H1 (cell line): ENCODE data around the gene TBC1D16. TPM values are rescaled to one million over a fixed set of nuclear protein-coding genes. Genes with fewer than 3 reads are reported as not detected.
"Not testable (repeated sequence)": the region's sequence is repeated elsewhere in the genome, so short reads cannot be mapped to it uniquely, and the experiment has no call there.

Experiments used
- CTCF ChIA-PET: fragments of 300-600 bp; sonication (Branson Sonifier 250); formaldehyde crosslinking; loops from one replicate; lab custom pipeline; 2021; ENCODE audit not compliant: partially characterized antibody; lab: Charles Lee
- POLR2A ChIA-PET: fragments of 300-600 bp; sonication (Branson Sonifier 250); formaldehyde crosslinking; loops from one replicate; lab custom pipeline; 2021; ENCODE audit warnings: inconsistent platforms; ENCODE audit not compliant: partially characterized antibody; lab: Charles Lee
- DNase-seq, 2 experiments: peaks; one replicate each; pipeline versions ENCODE4 v3.0.0 to v3.0.0-alpha.2; 2010 to 2022; ENCODE audit warnings: low spot score in 2 of 2, low read depth in 1 of 2, mixed read lengths in 1 of 2
- FAIRE-seq: peaks from 2 replicates; lab custom pipeline; 2011; peaks lifted over from hg19 to GRCh38; lab: Jason Lieb, UNC
- H2AFZ ChIP-seq: 2 replicates; pipeline ENCODE4 v1.8.1; 2012; ENCODE audit warnings: low read length, inconsistent platforms
- H2AK5ac ChIP-seq: 2 replicates; pipeline ENCODE4 v1.6.1; 2013; ENCODE audit warnings: low read depth, low read length
- H2BK120ac ChIP-seq: replicated peaks from 2 replicates; pipeline ENCODE3; 2013; ENCODE audit warnings: low read depth, low read length, inconsistent platforms
- H2BK12ac ChIP-seq: 2 replicates; pipeline ENCODE4 v1.6.1; 2013; ENCODE audit warnings: low read depth, low read length
- H2BK15ac ChIP-seq: 2 replicates; pipeline ENCODE4 v1.6.1; 2013; ENCODE audit warnings: low read length
- H2BK20ac ChIP-seq: 2 replicates; pipeline ENCODE4 v1.6.1; 2013; ENCODE audit warnings: low read length
- H2BK5ac ChIP-seq: 2 replicates; pipeline ENCODE4 v1.6.1; 2013; ENCODE audit warnings: low read depth, low read length
- H3K14ac ChIP-seq: 2 replicates; pipeline ENCODE4 v1.6.1; 2013; ENCODE audit warnings: inconsistent platforms; ENCODE audit not compliant: insufficient read length
- H3K18ac ChIP-seq: 2 replicates; pipeline ENCODE4 v1.6.1; 2013; ENCODE audit warnings: low read length; ENCODE audit errors: extremely low read depth
- H3K23ac ChIP-seq: 2 replicates; pipeline ENCODE4 v1.6.1; 2013; ENCODE audit warnings: inconsistent platforms; ENCODE audit not compliant: insufficient read length
- H3K23me2 ChIP-seq: 2 replicates; pipeline ENCODE4 v1.6.1; 2013; ENCODE audit warnings: low read depth, low read length
- H3K27ac ChIP-seq: 2 replicates; pipeline ENCODE4 v1.6.1; 2011; ENCODE audit warnings: low read depth, low read length, inconsistent platforms
- H3K27me3 ChIP-seq, 4 experiments: replicated peaks in 1 of 4; 1 replicate in 1 of 4; 2 replicates in 3 of 4; pipeline versions ENCODE4 v1.6.1 to v1.8.1; 2011 to 2013; ENCODE audit warnings: low read length in 3 of 4, mild to moderate bottlenecking in 3 of 4, inconsistent platforms in 2 of 4, mixed read lengths in 2 of 4, moderate library complexity in 1 of 4; ENCODE audit not compliant: control insufficient read depth in 3 of 4, insufficient read depth in 3 of 4; ENCODE audit errors: extremely low read depth in 1 of 4
- H3K36me3 ChIP-seq, 4 experiments: 2 replicates each; pipeline versions ENCODE4 v1.6.1 to v1.8.1; 2011 to 2013; ENCODE audit warnings: mild to moderate bottlenecking in 4 of 4, low read length in 3 of 4, moderate library complexity in 2 of 4, control low read depth in 1 of 4, inconsistent platforms in 1 of 4; ENCODE audit not compliant: insufficient read depth in 4 of 4, control insufficient read depth in 2 of 4
- H3K4ac ChIP-seq: replicated peaks from 2 replicates; pipeline ENCODE3; 2013; ENCODE audit warnings: low read length, low read depth, mixed read lengths, inconsistent platforms; ENCODE audit not compliant: insufficient read length
- H3K4me1 ChIP-seq, 4 experiments: replicated peaks in 1 of 4; 1 replicate in 1 of 4; 2 replicates in 3 of 4; pipeline versions ENCODE4 v1.6.1 to v1.8.1; 2011 to 2013; ENCODE audit warnings: low read length in 3 of 4, inconsistent platforms in 2 of 4, mixed read lengths in 1 of 4; ENCODE audit not compliant: insufficient read depth in 4 of 4, control insufficient read depth in 3 of 4
- H3K4me2 ChIP-seq, 2 experiments: 2 replicates each; pipeline versions ENCODE4 v1.6.1 to v1.8.1; 2011 to 2013; ENCODE audit warnings: low read depth in 2 of 2, low read length in 2 of 2, control low read depth in 1 of 2, inconsistent platforms in 1 of 2, mild to moderate bottlenecking in 1 of 2; ENCODE audit not compliant: insufficient read depth in 1 of 2
- H3K4me3 ChIP-seq, 4 experiments: fragments of 200-600, 300-600 bp in 1 of 4; sonication (generic), shearing (Covaris generic), sonication (Bioruptor Twin) in 1 of 4; 2 replicates each; pipeline versions ENCODE4 v1.5.1 to v1.8.1; 2011 to 2016; ENCODE audit warnings: low read length in 4 of 4, low read depth in 3 of 4, control low read depth in 2 of 4, inconsistent platforms in 2 of 4, mild to moderate bottlenecking in 2 of 4, mixed read lengths in 1 of 4, moderate library complexity in 1 of 4; ENCODE audit not compliant: insufficient read depth in 2 of 4; ENCODE audit errors: extremely low read depth in 1 of 4
- H3K56ac ChIP-seq: replicated peaks from 2 replicates; pipeline ENCODE3; 2013; ENCODE audit warnings: low read depth, mild to moderate bottlenecking, mixed read lengths, low read length, inconsistent platforms; ENCODE audit not compliant: insufficient read length
- H3K79me1 ChIP-seq: 2 replicates; pipeline ENCODE4 v1.6.1; 2013; ENCODE audit warnings: low read depth, low read length, control low read depth
- H3K79me2 ChIP-seq, 2 experiments: 2 replicates each; pipeline versions ENCODE4 v1.6.1 to v1.8.1; 2012 to 2013; ENCODE audit warnings: low read length in 2 of 2, mild to moderate bottlenecking in 2 of 2, inconsistent platforms in 1 of 2; ENCODE audit not compliant: insufficient read depth in 2 of 2, control insufficient read depth in 1 of 2
- H3K9ac ChIP-seq, 4 experiments: replicated peaks in 1 of 4; 1 replicate in 1 of 4; 2 replicates in 3 of 4; pipeline versions ENCODE4 v1.6.1 to v1.8.1; 2011 to 2013; ENCODE audit warnings: low read depth in 3 of 4, low read length in 3 of 4, control low read depth in 2 of 4, mild to moderate bottlenecking in 2 of 4, moderate library complexity in 2 of 4, inconsistent platforms in 1 of 4; ENCODE audit errors: extremely low read depth in 1 of 4
- H3K9me3 ChIP-seq, 2 experiments: 2 replicates each; pipeline versions ENCODE4 v1.6.1 to v1.8.1; 2012 to 2013; ENCODE audit warnings: mild to moderate bottlenecking in 2 of 2, moderate library complexity in 2 of 2, control low read depth in 1 of 2, inconsistent platforms in 1 of 2, low read depth in 1 of 2, low read length in 1 of 2, mixed read lengths in 1 of 2; ENCODE audit not compliant: insufficient read depth in 2 of 2
- H4K20me1 ChIP-seq, 2 experiments: replicated peaks in 1 of 2; 2 replicates each; pipeline versions ENCODE3 to v1.8.1; 2011 to 2013; ENCODE audit warnings: inconsistent platforms in 2 of 2, low read length in 2 of 2, mild to moderate bottlenecking in 1 of 2; ENCODE audit not compliant: insufficient read depth in 2 of 2, control insufficient read depth in 1 of 2
- H4K5ac ChIP-seq: 2 replicates; pipeline ENCODE4 v1.6.1; 2013; ENCODE audit warnings: low read length, low read depth, mixed read lengths, inconsistent platforms; ENCODE audit not compliant: insufficient read length
- H4K8ac ChIP-seq: 2 replicates; pipeline ENCODE4 v1.8.0; 2013; ENCODE audit warnings: mild to moderate bottlenecking, moderate library complexity, low read length, inconsistent platforms; ENCODE audit not compliant: insufficient read depth; ENCODE audit errors: extremely low read depth
- H4K91ac ChIP-seq: replicated peaks from 2 replicates; pipeline ENCODE3; 2013; ENCODE audit warnings: low read length, mixed read lengths, inconsistent platforms; ENCODE audit not compliant: insufficient read length
- CEBPB ChIP-seq: IDR thresholded peaks from 2 replicates; pipeline ENCODE4 v1.6.1; 2012; ENCODE audit warnings: low read depth, low read length
- CHD2 ChIP-seq: IDR thresholded peaks from 2 replicates; pipeline ENCODE4 v1.6.1; 2012; ENCODE audit warnings: low read length, improper control_type of control experiment
- EGR1 ChIP-seq: IDR thresholded peaks from 2 replicates; pipeline ENCODE4 v1.6.1; 2011; ENCODE audit warnings: low read depth, low read length, borderline replicate concordance
- HDAC6 ChIP-seq: IDR thresholded peaks from one replicate; pipeline ENCODE4 v1.7.1; 2012; ENCODE audit warnings: low read depth, mild to moderate bottlenecking, inconsistent platforms, low read length, moderate library complexity
- KDM4A ChIP-seq: IDR thresholded peaks from one replicate; pipeline ENCODE4 v1.7.1; 2012; ENCODE audit warnings: low read depth, mild to moderate bottlenecking, moderate library complexity, low read length, inconsistent platforms; ENCODE audit not compliant: severe bottlenecking
- RFX5 ChIP-seq: IDR thresholded peaks from 2 replicates; pipeline ENCODE4 v1.6.1; 2011; ENCODE audit warnings: low read depth, low read length, improper control_type of control experiment, borderline replicate concordance
- SP1 ChIP-seq: IDR thresholded peaks from 2 replicates; pipeline ENCODE4 v1.6.1; 2011; ENCODE audit warnings: low read depth, low read length
- WGBS, 2 experiments: shearing (Covaris generic) in 1 of 2; methylation state at CpG; one replicate each; pipeline versions ENCODE4 v1.1.6 to v1.1.7; 2013 to 2015; ENCODE audit warnings: low lambda C conversion rate in 2 of 2, mixed read lengths in 2 of 2, inconsistent platforms in 1 of 2, low coverage in 1 of 2, missing lambda C conversion rate in 1 of 2; ENCODE audit not compliant: insufficient replicate concordance in 2 of 2, insufficient coverage in 1 of 2, insufficient read length in 1 of 2; ENCODE audit errors: extremely low coverage in 1 of 2, missing lambda C conversion rate in 1 of 2; 5-methylcytosine and 5-hydroxymethylcytosine counted together
- polyA plus RNA-seq, 7 experiments: library from polyadenylated mRNA; depleted of rRNA in 3 of 7; stranded (reverse) in 5 of 7; unstranded in 2 of 7; fragments of >200 nt in 5 of 7; fragments of 200-250 nt in 2 of 7; gene quantifications; 1 replicate in 5 of 7; 2 replicates in 1 of 7; 4 replicates in 1 of 7; pipeline versions ENCODE4 v1.2.1 to v1.2.3, GENCODE V29; 2011 to 2013; ENCODE audit warnings: missing spikeins in 2 of 7, mixed read lengths in 2 of 7
- total RNA-seq: library from RNA; stranded (reverse); fragmentation: NEBNext Ultra II Directional; extraction: Animal tissue kit (Norgen Biotek cat#: 25700); gene quantifications from 2 replicates; pipeline ENCODE4 v1.2.1, GENCODE V29; 2021

Gene TBC1D16
- total and polyA plus RNA-seq, 2 of the 8 experiments (the other 6 are each of a cell fraction or from before 2014, with no cell fraction given), result 21.1 to 109 TPM

DNA sequence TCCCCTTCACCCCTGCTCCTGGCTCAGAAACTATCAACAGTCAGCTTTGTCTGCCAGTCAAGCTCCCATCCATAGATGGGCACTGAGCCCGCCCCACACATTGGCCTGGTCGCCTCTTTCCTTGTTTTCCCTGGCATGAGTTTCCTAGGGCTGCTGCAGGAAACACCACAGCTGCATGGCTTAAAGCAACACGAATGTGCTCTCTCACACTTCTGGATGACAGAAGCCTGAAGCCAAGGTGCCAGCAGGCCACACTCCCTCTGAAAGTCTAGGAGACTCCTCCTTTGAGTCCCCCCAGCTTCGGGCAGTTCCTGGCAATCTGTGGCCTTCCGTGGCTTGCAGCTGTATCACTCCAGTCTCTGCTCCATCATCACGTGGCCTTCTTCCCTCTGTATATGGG is 69.9 kb downstream of the TBC1D16 start (continued):
- no peak for TF ChIP-seq KDM4A
- TF ChIP-seq RFX5, result no peak
- TF ChIP-seq HDAC6, result no peak
- no peak for TF ChIP-seq CHD2
- TF ChIP-seq EGR1, result no peak
- no peak for TF ChIP-seq SP1
- TF ChIP-seq CEBPB, result no peak

DNA sequence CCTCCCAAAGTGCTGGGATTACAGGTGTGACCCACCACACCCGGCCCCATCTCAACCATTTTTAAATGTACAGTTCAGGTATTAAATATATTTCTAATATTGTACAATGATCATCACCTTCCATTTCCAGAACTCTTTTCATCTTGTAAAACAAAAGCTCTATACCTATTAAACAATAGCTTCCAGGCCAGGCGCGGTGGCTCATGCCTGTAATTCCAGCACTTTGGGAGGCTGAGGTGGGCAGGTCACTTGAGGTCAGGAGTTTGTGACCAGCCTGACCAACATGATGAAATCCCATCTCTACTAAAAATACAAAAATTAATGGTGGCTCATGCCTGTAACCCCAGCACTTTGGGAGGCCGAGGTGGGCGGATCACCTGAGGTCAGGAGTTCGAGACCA is 73.2 kb downstream of the TBC1D16 start:
- H4K5ac ChIP-seq, H3K23me2 ChIP-seq, H3K79me1 ChIP-seq, H2BK12ac ChIP-seq, H3K9me3 ChIP-seq, H3K4me3 ChIP-seq, H3K27ac ChIP-seq, H4K8ac ChIP-seq, H3K56ac ChIP-seq, H3K4ac ChIP-seq, H3K27me3 ChIP-seq, H3K4me1 ChIP-seq, H2BK20ac ChIP-seq, H3K36me3 ChIP-seq, H3K18ac ChIP-seq, FAIRE-seq, H3K23ac ChIP-seq, H4K91ac ChIP-seq, H3K4me2 ChIP-seq, H4K20me1 ChIP-seq, H2AFZ ChIP-seq, H2BK5ac ChIP-seq, H3K14ac ChIP-seq, H2BK120ac ChIP-seq, H3K9ac ChIP-seq, DNase-seq, H2BK15ac ChIP-seq, H2AK5ac ChIP-seq: not testable (repeated sequence)
- CTCF ChIA-PET, result interaction anchor here (1.0 to 1.1 kb wide), 3 partner anchors 8 to 14 kb away, joined by 3 to 4 read pairs (median 3); no protein-coding TSS in a partner anchor
- 90% methylated on average over 6 of the region's 6 CpGs; no CpG with 5 or more reads in 1 of the 2 experiments for WGBS, 2 experiments
- POLR2A ChIA-PET, result interaction anchor here (1.0 kb wide), 1 partner anchor 24 kb away, joined by 3 read pairs; no protein-coding TSS in a partner anchor
- peaks cover 0 to 17% of the 10 kb centered on the region in 2 experiments; a peak in 2 of 4 replicates for H3K79me2 ChIP-seq
